Left lung (tissue), 10 donors: ENCODE results near the gene PSMB3. TPM values are rescaled to one million over a fixed set of nuclear protein-coding genes. Genes with fewer than 3 reads are reported as not detected.
"Not testable (repeated sequence)": the region's sequence is repeated elsewhere in the genome, so short reads cannot be mapped to it uniquely, and the experiment has no call there.

ENCODE experiments used
- ATAC-seq: fragments of 200-7000 bp; cut with Tn5 transposase; one replicate; pipeline ENCODE4 v1.9.1; 2020; ENCODE audit warnings: moderate library complexity
- DNase-seq, 4 donors: peaks; one replicate each; pipeline ENCODE4 v3.0.0-alpha.2; 2013 to 2020
- H3K27ac ChIP-seq, 2 donors: fragments of 200-600 bp; sonication (generic) in 1 of 2; one replicate each; pipeline versions ENCODE4 v1.5.0 to v1.8.0; 2020 to 2021
- H3K27me3 ChIP-seq, 2 donors: fragments of 200-600 bp; sonication (generic) in 1 of 2; one replicate each; pipeline versions ENCODE4 v1.5.0 to v1.8.0; 2020 to 2021
- H3K36me3 ChIP-seq, 2 donors: fragments of 200-600 bp; sonication (generic) in 1 of 2; one replicate each; pipeline versions ENCODE4 v1.5.0 to v1.8.0; 2020 to 2021
- H3K4me1 ChIP-seq, 2 donors: fragments of 200-600 bp; one replicate each; pipeline ENCODE4 v1.8.0; 2021
- H3K4me3 ChIP-seq, 2 donors: fragments of 200-600 bp; sonication (generic) in 1 of 2; one replicate each; pipeline versions ENCODE4 v1.5.0 to v1.8.0; 2020 to 2021; ENCODE audit warnings: mild to moderate bottlenecking in 1 of 2
- H3K9me3 ChIP-seq, 2 donors: fragments of 200-600 bp; sonication (generic) in 1 of 2; one replicate each; pipeline versions ENCODE4 v1.5.0 to v1.8.0; 2020 to 2021
- CTCF ChIP-seq, 2 donors: fragments of 200-600 bp; sonication (generic) in 1 of 2; IDR thresholded peaks; one replicate each; pipeline versions ENCODE4 v1.5.0 to v1.8.0; 2021; ENCODE audit warnings: antibody characterized with exemption in 2 of 2
- intact Hi-C, 2 donors: fragments of 100-400 bp; cut with DNase I; formaldehyde crosslinking; loops; one replicate each; pipeline versions ENCODE4 v1.11.2 to v1.14.2; 2022
- polyA plus RNA-seq, 6 donors: library from polyadenylated mRNA; unstranded; fragments of 120-200 nt; gene quantifications; one replicate each; pipeline ENCODE4 v1.2.1, GENCODE V29; 2013; ENCODE audit not compliant: insufficient read length in 6 of 6
- total RNA-seq, 2 donors: library from RNA; stranded (reverse); fragmentation: NEBNext Ultra II Directional; extraction: Animal tissue kit (Norgen Biotek cat#: 25700); gene quantifications; one replicate each; pipeline ENCODE4 v1.2.1, GENCODE V29; 2021
- donor health status: DM: no; HTN: yes; CAD: no.
- donor health status: DM: no; HTN: no; CAD: no.

Gene PSMB3
- total and polyA plus RNA-seq, 8 donors: 84.9 to 191 (median 90.7) TPM

- ATAC-seq: no peak
- Histone ChIP-seq H3K27ac (no peak overlapping the region), H3K4me1 (peaks cover 0 to 4% of the 10 kb centered on the region in 2 donors), H3K27me3 (no peaks in the 10 kb centered on the region), H3K4me3 (no peak overlapping the region), H3K36me3 (peaks cover 0 to 89% of the 10 kb centered on the region in 2 donors), H3K9me3 (no peaks in the 10 kb centered on the region)
- intact Hi-C loops: no loop called here
- TF ChIP-seq CTCF (IDR thresholded peaks at IDR 0.05): no peak
- no peak for DNase-seq
These were observed 30.7 kb upstream of the PSMB3 start for GRCh38 chr17:38721802-38722201.

GRCh38 chr17:38724337-38724988, 28.1 kb upstream of the PSMB3 start:
- no peaks in the 10 kb centered on the region for H3K27me3 ChIP-seq

GRCh38 chr17:38725066-38725465, 27.5 kb upstream of the PSMB3 start:
- DNase-seq (no peak), ATAC-seq (no peak)
- Histone ChIP-seq H3K4me1 (peaks cover 0 to 32% of the 10 kb centered on the region in 2 donors), H3K4me3 (no peak overlapping the region), H3K36me3 (peaks cover 0 to 57% of the 10 kb centered on the region in 2 donors), H3K27me3 (no peaks in the 10 kb centered on the region), H3K9me3 (no peaks in the 10 kb centered on the region), H3K27ac (no peak overlapping the region)
- no peak for TF ChIP-seq CTCF (IDR thresholded peaks at IDR 0.05)
- intact Hi-C loops: no loop called here

More at GRCh38 chr17:38724337-38724988, 28.1 kb upstream of the PSMB3 start:
- H3K4me3 ChIP-seq: no peak overlapping the region
- peak; percentile 4 for ATAC-seq
- no peak for DNase-seq
- no peak for TF ChIP-seq CTCF (IDR thresholded peaks at IDR 0.05)
- peaks cover 0 to 63% of the 10 kb centered on the region in 2 donors for H3K36me3 ChIP-seq
- peaks cover 0 to 28% of the 10 kb centered on the region in 2 donors for H3K4me1 ChIP-seq
- H3K27ac ChIP-seq: peak overlapping the region in 1 of 2 donors; percentile 30
- intact Hi-C loops: no loop called here
- H3K9me3 ChIP-seq: no peaks in the 10 kb centered on the region

GRCh38 chr17:38726145-38726544, 26.4 kb upstream of the PSMB3 start:
- DNase-seq, H3K27me3 ChIP-seq, H3K4me3 ChIP-seq, H3K27ac ChIP-seq, H3K9me3 ChIP-seq, intact Hi-C loops: not testable (repeated sequence)
- Histone ChIP-seq H3K36me3 (peaks cover 0 to 46% of the 10 kb centered on the region in 2 donors), H3K4me1 (peaks cover 6 to 40% of the 10 kb centered on the region in 2 donors)
- peak; percentile 17 for ATAC-seq

- Histone ChIP-seq H3K4me1 (peaks cover 18 to 54% of the 10 kb centered on the region in 2 donors), H3K4me3 (no peak overlapping the region), H3K9me3 (no peaks in the 10 kb centered on the region), H3K27ac (peak overlapping the region in 1 of 2 donors; percentile 85), H3K36me3 (peaks cover 0 to 30% of the 10 kb centered on the region in 2 donors), H3K27me3 (no peaks in the 10 kb centered on the region)
- no peak for ATAC-seq
- no peak for DNase-seq
- no peak for TF ChIP-seq CTCF (IDR thresholded peaks at IDR 0.05)
- intact Hi-C loops: no loop called here
These were observed 24.8 kb upstream of the PSMB3 start for GRCh38 chr17:38727736-38728135.
